H9 (cell line): ENCODE data around the gene DSC1. TPM values are rescaled to one million over a fixed set of nuclear protein-coding genes. Genes with fewer than 3 reads are reported as not detected.

Source experiments
- DNase-seq: peaks from one replicate; pipeline ENCODE4 v3.0.0-alpha.2; 2017
- H2AFZ ChIP-seq: one replicate; pipeline ENCODE4 v1.6.1; 2013; ENCODE audit warnings: mild to moderate bottlenecking, low read length, control low read depth, moderate library complexity
- H2AK5ac ChIP-seq: 2 replicates; pipeline ENCODE4 v1.6.1; 2013; ENCODE audit warnings: low read length, control low read depth, mixed read lengths; ENCODE audit not compliant: insufficient read length
- H2BK120ac ChIP-seq: one replicate; pipeline ENCODE4 v1.6.1; 2013; ENCODE audit warnings: low read depth, mild to moderate bottlenecking, low read length, control low read depth, inconsistent platforms; ENCODE audit not compliant: poor library complexity, severe bottlenecking
- H2BK12ac ChIP-seq: 2 replicates; pipeline ENCODE4 v1.6.1; 2013; ENCODE audit warnings: low read length, control low read depth, mixed read lengths, low read depth; ENCODE audit not compliant: insufficient read length
- H2BK15ac ChIP-seq: 2 replicates; pipeline ENCODE4 v1.6.1; 2013; ENCODE audit warnings: low read depth, low read length, control low read depth
- H2BK20ac ChIP-seq: one replicate; pipeline ENCODE4 v1.6.1; 2013; ENCODE audit warnings: low read depth, mild to moderate bottlenecking, low read length, control low read depth, inconsistent platforms; ENCODE audit not compliant: poor library complexity, severe bottlenecking
- H2BK5ac ChIP-seq: 2 replicates; pipeline ENCODE4 v1.6.1; 2013; ENCODE audit warnings: low read length, control low read depth, mixed read lengths; ENCODE audit not compliant: insufficient read length
- H3K14ac ChIP-seq: 2 replicates; pipeline ENCODE4 v1.6.1; 2013; ENCODE audit warnings: low read length, control low read depth; ENCODE audit not compliant: insufficient read depth
- H3K18ac ChIP-seq: 2 replicates; pipeline ENCODE4 v1.6.1; 2013; ENCODE audit warnings: low read depth, mild to moderate bottlenecking, mixed read lengths, low read length, control low read depth; ENCODE audit not compliant: insufficient read length
- H3K23ac ChIP-seq: 2 replicates; pipeline ENCODE4 v1.6.1; 2013; ENCODE audit warnings: low read length, control low read depth, mixed read lengths, low read depth; ENCODE audit not compliant: insufficient read length
- H3K23me2 ChIP-seq: 2 replicates; pipeline ENCODE4 v1.6.1; 2013; ENCODE audit warnings: low read depth, mild to moderate bottlenecking, mixed read lengths, low read length, control low read depth; ENCODE audit not compliant: insufficient read length, poor library complexity, severe bottlenecking
- H3K27ac ChIP-seq: 2 replicates; pipeline ENCODE4 v1.5.1; 2013; ENCODE audit warnings: low read length, control low read depth, mixed read lengths, low read depth; ENCODE audit not compliant: insufficient read length
- H3K27me3 ChIP-seq: 2 replicates; pipeline ENCODE4 v1.6.1; 2013; ENCODE audit warnings: low read length, control low read depth, inconsistent platforms; ENCODE audit not compliant: insufficient read depth
- H3K4ac ChIP-seq: 2 replicates; pipeline ENCODE4 v1.6.1; 2013; ENCODE audit warnings: low read depth, mild to moderate bottlenecking, control low read depth, inconsistent platforms, low read length, moderate library complexity
- H3K4me1 ChIP-seq: 2 replicates; pipeline ENCODE4 v1.6.1; 2013; ENCODE audit warnings: low read length, control low read depth, inconsistent platforms; ENCODE audit not compliant: insufficient read depth
- H3K4me2 ChIP-seq: 2 replicates; pipeline ENCODE4 v1.6.1; 2013; ENCODE audit warnings: low read length, control low read depth, mixed read lengths; ENCODE audit not compliant: insufficient read length, insufficient read depth
- H3K56ac ChIP-seq: 2 replicates; pipeline ENCODE4 v1.6.1; 2013; ENCODE audit warnings: low read depth, mild to moderate bottlenecking, mixed read lengths, low read length, control low read depth; ENCODE audit not compliant: insufficient read length
- H3K79me1 ChIP-seq: 2 replicates; pipeline ENCODE4 v1.6.1; 2013; ENCODE audit warnings: low read depth, mild to moderate bottlenecking, moderate library complexity, low read length, control low read depth, inconsistent platforms; ENCODE audit not compliant: insufficient read depth, poor library complexity, severe bottlenecking
- H3K79me2 ChIP-seq: 2 replicates; pipeline ENCODE4 v1.6.1; 2013; ENCODE audit warnings: low read length, control low read depth, inconsistent platforms; ENCODE audit not compliant: insufficient read depth
- H3K9ac ChIP-seq: 2 replicates; pipeline ENCODE4 v1.6.1; 2013; ENCODE audit warnings: low read length, control low read depth, mixed read lengths; ENCODE audit not compliant: insufficient read length; ENCODE audit errors: extremely low read depth
- H3K9me3 ChIP-seq: one replicate; pipeline ENCODE4 v1.6.1; 2013; ENCODE audit warnings: low read depth, low read length, inconsistent platforms; ENCODE audit not compliant: control insufficient read depth
- H3T11ph ChIP-seq: one replicate; pipeline ENCODE4 v1.6.1; 2013; ENCODE audit warnings: mild to moderate bottlenecking, low read length, control low read depth, inconsistent platforms
- H4K20me1 ChIP-seq: one replicate; pipeline ENCODE4 v1.6.1; 2013; ENCODE audit not compliant: control insufficient read depth, insufficient read length, insufficient read depth
- H4K5ac ChIP-seq: 2 replicates; pipeline ENCODE4 v1.6.1; 2013; ENCODE audit warnings: low read depth, mild to moderate bottlenecking, mixed read lengths, low read length, control low read depth; ENCODE audit not compliant: insufficient read length
- H4K8ac ChIP-seq: replicated peaks from 2 replicates; pipeline ENCODE4 v1.6.1; 2013; ENCODE audit warnings: low read length, control low read depth, mixed read lengths, low read depth; ENCODE audit not compliant: insufficient read length
- H4K91ac ChIP-seq: 2 replicates; pipeline ENCODE4 v1.6.1; 2013; ENCODE audit warnings: low read depth, mild to moderate bottlenecking, moderate library complexity, mixed read lengths, low read length, control low read depth; ENCODE audit not compliant: insufficient read length
- H3K27ac Mint-ChIP-seq, 3 experiments: 2 replicates in 2 of 3; 3 replicates in 1 of 3; pipeline ENCODE4 v1.8.0; 2020 to 2021; ENCODE audit warnings: mixed read lengths in 3 of 3, mild to moderate bottlenecking in 1 of 3, moderate library complexity in 1 of 3
- H3K27me3 Mint-ChIP-seq: 2 replicates; pipeline ENCODE4 v1.8.0; 2021; ENCODE audit warnings: low read depth, mild to moderate bottlenecking, moderate library complexity, mixed read lengths
- H3K36me3 Mint-ChIP-seq, 3 experiments: 2 replicates in 2 of 3; 3 replicates in 1 of 3; pipeline ENCODE4 v1.8.0; 2020 to 2021; ENCODE audit warnings: low read depth in 3 of 3, mixed read lengths in 3 of 3; ENCODE audit not compliant: insufficient read depth in 1 of 3
- H3K4me1 Mint-ChIP-seq, 2 experiments: 2 replicates each; pipeline ENCODE4 v1.8.0; 2020; ENCODE audit warnings: mixed read lengths in 2 of 2
- H3K4me3 Mint-ChIP-seq, 2 experiments: 2 replicates in 1 of 2; 3 replicates in 1 of 2; pipeline ENCODE4 v1.8.0; 2020 to 2021; ENCODE audit warnings: mild to moderate bottlenecking in 2 of 2, mixed read lengths in 2 of 2, moderate library complexity in 1 of 2
- H3K9me3 Mint-ChIP-seq, 2 experiments: 2 replicates in 1 of 2; 3 replicates in 1 of 2; pipeline ENCODE4 v1.8.0; 2020; ENCODE audit warnings: mild to moderate bottlenecking in 2 of 2, mixed read lengths in 2 of 2, moderate library complexity in 1 of 2
- WGBS: extraction: QIAGEN DNeasy Blood & Tissue Kit; methylation state at CpG from one replicate; pipeline ENCODE4 v1.1.7; 2013; ENCODE audit warnings: missing lambda C conversion rate, low lambda C conversion rate, mixed read lengths; ENCODE audit not compliant: insufficient read length; ENCODE audit errors: extremely low coverage; 5-methylcytosine and 5-hydroxymethylcytosine counted together
- total RNA-seq: library from RNA; stranded (reverse); gene quantifications from 2 replicates; pipeline ENCODE4 v1.2.1, GENCODE V29; 2021
- TF ChIP-seq, protein P1 (sequence below): fragments of 200-600 bp; sonication (generic); conservative IDR thresholded peaks from 3 replicates; pipeline ENCODE4 v1.8.0; 2021; ENCODE audit warnings: antibody characterized with exemption, mild to moderate bottlenecking

The DSC1 gene
- total RNA-seq, 1 experiment from 2014 or later: not detected

DNA sequence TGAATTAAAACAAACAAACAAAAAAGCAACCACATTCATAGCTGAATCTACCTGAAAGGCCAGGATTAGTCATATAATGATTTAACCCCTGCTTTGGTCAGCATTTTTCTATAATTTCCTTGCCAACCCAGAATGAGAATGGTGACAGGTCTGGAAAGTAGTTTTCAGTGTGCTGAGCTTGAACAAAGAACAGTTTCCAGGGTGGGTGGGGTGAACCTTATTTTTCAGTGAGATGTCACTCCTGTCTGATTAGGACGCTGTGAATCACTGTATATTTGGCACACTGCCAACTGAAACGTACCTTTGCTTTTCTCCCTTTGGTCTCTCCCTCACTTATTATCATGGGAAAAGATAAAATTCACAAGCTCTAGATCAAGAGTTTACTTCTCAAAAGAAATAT, 35.0 kb upstream of the DSC1 start:
- Mint-ChIP-seq H3K9me3 (no peaks in the 10 kb centered on the region), H3K27ac (no peak overlapping the region), H3K27me3 (no peaks in the 10 kb centered on the region), H3K36me3 (no peaks in the 10 kb centered on the region), H3K4me1 (peaks cover 13 to 16% of the 10 kb centered on the region in 2 experiments), H3K4me3 (no peak overlapping the region)
- H3K4me1 ChIP-seq: peaks cover 7% of the 10 kb centered on the region; the same call in 1 of the 2 replicates
- no peaks in the 10 kb centered on the region for H3K9me3 ChIP-seq
- no peak overlapping the region for H2BK15ac ChIP-seq
- H3K23me2 ChIP-seq: no peaks in the 10 kb centered on the region
- H2BK12ac ChIP-seq: no peak overlapping the region
- WGBS: no CpG with 5 or more reads among the region's 2 CpGs
- no peak overlapping the region for H2AK5ac ChIP-seq
- H4K20me1 ChIP-seq: no peaks in the 10 kb centered on the region
- TF ChIP-seq, protein P1, sequence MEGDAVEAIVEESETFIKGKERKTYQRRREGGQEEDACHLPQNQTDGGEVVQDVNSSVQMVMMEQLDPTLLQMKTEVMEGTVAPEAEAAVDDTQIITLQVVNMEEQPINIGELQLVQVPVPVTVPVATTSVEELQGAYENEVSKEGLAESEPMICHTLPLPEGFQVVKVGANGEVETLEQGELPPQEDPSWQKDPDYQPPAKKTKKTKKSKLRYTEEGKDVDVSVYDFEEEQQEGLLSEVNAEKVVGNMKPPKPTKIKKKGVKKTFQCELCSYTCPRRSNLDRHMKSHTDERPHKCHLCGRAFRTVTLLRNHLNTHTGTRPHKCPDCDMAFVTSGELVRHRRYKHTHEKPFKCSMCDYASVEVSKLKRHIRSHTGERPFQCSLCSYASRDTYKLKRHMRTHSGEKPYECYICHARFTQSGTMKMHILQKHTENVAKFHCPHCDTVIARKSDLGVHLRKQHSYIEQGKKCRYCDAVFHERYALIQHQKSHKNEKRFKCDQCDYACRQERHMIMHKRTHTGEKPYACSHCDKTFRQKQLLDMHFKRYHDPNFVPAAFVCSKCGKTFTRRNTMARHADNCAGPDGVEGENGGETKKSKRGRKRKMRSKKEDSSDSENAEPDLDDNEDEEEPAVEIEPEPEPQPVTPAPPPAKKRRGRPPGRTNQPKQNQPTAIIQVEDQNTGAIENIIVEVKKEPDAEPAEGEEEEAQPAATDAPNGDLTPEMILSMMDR: no peak
- H3T11ph ChIP-seq: no peak overlapping the region
- no peaks in the 10 kb centered on the region for H3K79me1 ChIP-seq
- no peak overlapping the region for H3K27ac ChIP-seq
- no peak overlapping the region for H4K91ac ChIP-seq
- H3K14ac ChIP-seq: no peak overlapping the region
- H4K8ac ChIP-seq: no peak overlapping the region
- no peak overlapping the region for H3K9ac ChIP-seq
- H3K27me3 ChIP-seq: no peaks in the 10 kb centered on the region
- no peak overlapping the region for H2BK120ac ChIP-seq
- no peak overlapping the region for H3K4ac ChIP-seq
- H3K56ac ChIP-seq: no peak overlapping the region
- H2BK20ac ChIP-seq: no peak overlapping the region
- DNase-seq: no peak
- no peaks in the 10 kb centered on the region for H3K79me2 ChIP-seq
- H3K23ac ChIP-seq: no peak overlapping the region
- H3K4me2 ChIP-seq: no peak overlapping the region
- no peak overlapping the region for H4K5ac ChIP-seq
- no peak overlapping the region for H2BK5ac ChIP-seq
- no peak overlapping the region for H3K18ac ChIP-seq
- H2AFZ ChIP-seq: no peak overlapping the region
